NCI-H1417 treated with DMSO at 0.1 percent for 48 hours (cell line): ENCODE data around the gene FBXL4.
A peak's percentile ranks its signal among the peaks of the same experiment; 100 is the strongest.

Experiments used
- DNase-seq: peaks from one replicate; lab custom pipeline; 2025; lab: John Stamatoyannopoulos, UW

FBXL4 gene

DNA sequence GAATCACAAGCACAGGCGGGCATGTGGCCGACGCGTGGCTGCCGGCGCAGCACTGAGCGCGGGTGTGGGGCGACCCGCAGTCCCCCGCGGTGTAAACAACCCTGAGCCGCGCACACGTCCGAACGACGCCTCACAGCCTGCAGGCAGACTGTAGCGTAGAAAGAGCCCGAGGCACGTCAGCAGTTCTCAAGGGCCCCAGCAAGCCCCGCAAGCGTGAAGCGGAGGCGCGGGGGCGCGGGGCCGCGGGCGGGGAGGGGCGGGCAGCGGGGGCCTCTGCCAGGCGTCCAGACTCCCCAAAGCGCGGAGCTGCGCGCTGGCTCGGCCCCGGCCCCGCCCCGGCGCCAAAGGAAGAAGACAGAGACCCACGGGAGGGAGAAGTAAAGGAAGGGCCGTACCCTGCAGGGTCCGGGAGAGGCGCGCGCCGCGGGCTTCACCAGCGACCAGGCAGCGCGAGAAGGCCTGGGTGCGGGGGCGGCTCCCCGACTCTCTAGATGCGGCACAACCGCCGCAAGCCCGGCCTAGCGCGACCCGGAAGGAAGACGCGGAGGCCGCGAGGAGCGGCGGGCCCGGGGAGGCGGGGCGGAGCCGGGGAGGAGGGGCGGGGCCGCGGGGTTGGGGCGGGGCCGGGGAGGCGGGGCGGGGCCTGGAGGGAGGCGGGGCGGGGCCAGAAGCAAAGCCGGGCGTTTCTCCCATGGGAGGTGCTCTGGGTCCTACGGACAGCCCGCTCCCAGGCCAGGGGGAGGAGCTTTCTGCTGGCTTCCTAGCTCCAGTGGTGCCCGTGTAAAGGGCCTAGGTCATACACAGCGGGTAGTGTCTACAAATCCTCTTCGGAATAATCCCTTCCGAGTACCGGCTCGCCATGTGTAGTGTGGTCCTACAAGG lies at the start of gene FBXL4:
Gene FBXL4, minus strand, starts transcription at position 536 of the 882 bp plus-strand sequence. CDS start 20,958 bp downstream, outside the sequence.
- peak; percentile 78 for DNase-seq

- no peak for DNase-seq
Measured at GRCh38 chr6:98995116-98995515, 47.4 kb upstream of the FBXL4 start.

DNA sequence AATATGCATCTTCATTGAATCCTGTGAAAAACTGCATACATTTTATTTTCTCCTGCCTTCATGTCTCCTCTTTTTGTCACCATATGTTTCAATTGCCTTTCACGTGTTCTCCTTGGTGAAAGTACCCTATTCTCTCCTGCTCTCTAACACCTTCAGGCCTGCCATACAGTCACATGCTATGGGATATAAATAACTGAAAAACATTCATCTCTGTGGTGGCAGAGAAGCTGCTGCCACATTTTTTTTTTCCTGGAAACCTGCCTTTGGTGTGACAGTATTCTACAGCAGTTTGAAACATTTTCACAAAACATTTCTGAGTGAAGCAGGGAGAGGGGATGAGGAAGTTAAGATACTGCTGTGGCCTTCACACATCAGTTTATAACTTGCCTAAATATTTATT lies 44.8 kb upstream of the FBXL4 start:
- DNase-seq: no peak

- no peak for DNase-seq
Measured at GRCh38 chr6:98986071-98986615, 38.4 kb upstream of the FBXL4 start.

- no peak for DNase-seq
Measured at GRCh38 chr6:98985391-98985790, 37.6 kb upstream of the FBXL4 start.

DNA sequence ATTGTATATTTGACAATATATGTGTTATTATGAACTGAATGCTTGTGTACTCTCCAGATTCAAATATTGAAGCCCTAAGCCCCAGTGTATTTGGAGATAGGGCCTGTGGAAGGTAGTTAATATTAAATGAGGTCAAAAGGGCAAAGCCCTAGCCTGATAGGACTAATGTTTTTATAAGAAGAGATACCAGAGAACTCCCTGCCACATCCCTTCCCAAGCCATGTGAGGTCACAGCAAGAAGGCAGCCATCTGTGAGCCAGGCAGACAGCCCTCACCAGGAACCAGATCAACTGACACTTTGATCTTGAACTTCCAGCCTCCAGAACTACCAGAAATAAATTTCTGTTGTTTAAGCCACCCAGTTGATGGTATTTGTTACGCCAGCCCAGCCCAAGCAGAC lies 36.4 kb upstream of the FBXL4 start:
- DNase-seq: no peak

DNA sequence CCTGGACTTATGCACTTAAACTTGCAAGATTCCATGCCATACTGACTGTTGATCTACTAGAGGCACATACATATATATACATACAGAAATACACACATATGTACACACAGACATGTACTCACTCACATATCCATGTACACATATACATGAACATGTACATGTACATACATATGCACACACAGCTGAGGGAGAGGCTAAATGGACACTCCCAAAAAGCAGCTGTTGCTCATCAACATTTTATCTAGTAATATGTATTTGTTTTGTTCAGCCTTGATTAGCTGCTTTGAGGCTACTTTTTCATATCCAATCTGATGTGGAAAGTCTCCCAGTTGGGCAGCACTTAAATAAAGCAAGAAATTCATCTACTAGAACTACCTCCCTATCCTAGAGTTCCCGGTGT lies 33.7 kb upstream of the FBXL4 start:
- DNase-seq: no peak

DNA sequence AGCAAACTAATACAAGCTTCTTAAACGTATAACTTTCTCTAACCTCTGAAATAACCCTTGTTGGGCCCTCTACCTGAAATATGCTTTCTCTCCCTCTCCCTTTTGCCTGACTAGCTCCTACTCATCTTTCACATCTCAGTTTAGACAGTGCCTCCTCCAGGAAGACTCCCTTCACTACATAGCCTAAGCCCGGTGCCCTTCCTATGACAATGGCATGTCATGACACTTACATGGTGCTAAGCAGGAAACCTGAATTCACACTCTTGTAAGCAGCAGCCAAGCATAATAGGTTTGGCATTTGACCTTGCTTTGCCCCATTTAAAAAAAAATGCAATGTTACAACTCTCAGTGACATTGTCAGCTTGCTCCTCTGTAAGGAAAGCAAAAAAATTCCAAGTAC lies 33.1 kb upstream of the FBXL4 start:
- DNase-seq: no peak

DNA sequence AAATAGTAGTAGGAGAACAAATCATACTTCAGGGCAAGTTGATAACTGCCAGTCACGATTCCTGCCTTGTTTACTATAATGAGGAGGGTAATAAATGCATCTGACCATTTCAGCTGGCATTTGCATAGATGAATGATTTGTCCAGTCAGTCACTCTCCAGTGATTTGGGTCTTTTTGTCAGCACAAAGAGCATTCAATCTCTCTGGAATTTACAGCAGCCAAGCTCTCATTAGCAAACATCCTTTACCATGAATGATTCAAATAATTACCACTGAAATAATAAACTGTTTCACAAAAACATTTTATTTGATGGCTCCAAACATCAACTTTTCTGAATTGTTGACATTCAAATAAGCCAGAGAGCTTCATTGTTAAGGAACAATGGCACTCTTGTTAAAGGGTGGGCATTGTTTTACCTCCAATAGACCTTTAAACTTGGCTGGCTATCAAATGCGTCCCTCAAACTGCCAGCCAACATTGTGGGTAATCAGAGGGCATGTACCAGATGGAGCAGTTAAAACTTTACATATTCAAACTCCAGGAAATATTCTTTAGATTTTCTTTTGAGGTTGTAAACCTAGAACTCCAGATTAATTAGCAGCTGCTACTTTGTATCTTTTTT lies 30.0 kb upstream of the FBXL4 start:
- no peak for DNase-seq

- no peak for DNase-seq
Measured at GRCh38 chr6:98976674-98977385, 29.1 kb upstream of the FBXL4 start.

DNA sequence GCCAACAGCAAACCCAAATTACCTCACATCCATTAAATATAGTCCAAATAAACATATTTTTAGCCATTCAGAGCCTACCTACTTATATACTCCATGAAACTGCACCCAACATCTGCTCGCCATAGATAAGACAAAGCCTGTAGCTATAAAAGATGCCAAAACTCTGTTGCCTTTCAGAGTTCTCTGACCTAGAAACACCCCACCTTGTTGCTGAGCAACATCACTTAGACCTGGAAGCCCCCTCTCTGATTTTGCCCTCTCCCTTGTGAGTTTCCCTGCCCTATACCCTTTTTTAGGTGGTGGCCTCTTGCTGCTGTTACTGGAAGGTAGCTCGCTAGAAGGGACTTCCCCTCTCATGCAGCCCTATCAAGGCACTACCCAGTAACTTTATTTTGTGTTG lies 27.7 kb upstream of the FBXL4 start:
- DNase-seq: no peak

DNA sequence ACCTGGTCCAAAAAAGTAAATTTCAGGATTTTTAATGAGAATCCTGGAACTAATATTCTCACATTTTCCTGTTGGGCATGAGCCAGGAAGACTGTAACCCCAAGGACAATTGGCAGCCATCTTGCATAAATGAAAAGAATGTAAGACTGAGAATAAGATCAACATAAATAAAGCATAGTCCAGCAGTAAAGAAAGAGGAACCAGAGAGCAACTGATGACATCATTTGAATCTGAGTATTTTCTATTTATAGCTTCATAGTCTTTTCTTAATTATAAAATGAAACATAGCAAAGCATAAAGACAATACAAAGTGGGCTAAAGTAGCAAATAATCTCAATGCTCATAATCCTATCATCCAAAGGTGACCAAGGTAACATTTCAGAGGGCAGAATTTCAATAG lies 26.6 kb upstream of the FBXL4 start:
- no peak for DNase-seq

- no peak for DNase-seq
Measured at GRCh38 chr6:98973571-98973970, 25.8 kb upstream of the FBXL4 start.

DNA sequence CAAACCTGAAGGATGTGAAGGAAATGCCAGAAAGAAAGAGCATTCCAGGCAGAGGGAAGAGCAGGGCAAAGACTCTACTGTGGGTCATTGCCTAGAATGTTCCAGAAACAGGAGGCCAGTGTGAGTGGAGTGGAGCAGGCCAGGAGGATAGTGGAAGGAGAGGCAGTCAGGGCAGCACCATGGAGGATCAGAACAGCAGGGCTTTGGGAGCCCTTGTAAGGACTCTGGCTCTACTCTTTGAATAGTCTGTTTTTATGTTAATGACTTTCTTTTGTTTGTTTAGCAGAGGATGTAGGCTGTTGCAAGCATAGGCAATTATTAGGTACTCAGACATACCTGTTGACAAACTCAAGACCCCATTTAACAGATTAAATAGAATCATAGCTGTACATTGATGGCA lies 23.6 kb upstream of the FBXL4 start:
- no peak for DNase-seq

DNA sequence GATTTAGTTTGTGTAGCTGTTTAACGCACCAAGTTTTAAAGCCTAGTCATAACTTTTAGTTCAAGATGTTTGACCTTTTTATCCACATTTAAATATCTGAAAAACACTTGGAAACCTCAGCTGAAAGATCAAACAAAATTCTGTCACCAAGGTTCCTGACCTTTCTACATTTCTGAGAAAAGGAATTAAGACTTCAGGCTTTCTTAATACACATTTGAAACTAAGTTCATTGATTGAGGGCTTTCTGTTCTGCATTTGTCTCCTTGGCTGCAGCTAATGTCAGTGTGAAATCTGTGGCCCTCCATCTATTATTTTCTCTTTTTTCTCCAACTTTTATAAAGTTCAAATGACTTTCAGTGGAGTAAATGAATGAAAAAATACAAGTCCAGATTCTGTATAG lies 22.7 kb upstream of the FBXL4 start:
- DNase-seq: no peak

- DNase-seq: no peak
Measured at GRCh38 chr6:98967616-98968015, 19.9 kb upstream of the FBXL4 start.

GRCh38 chr6:98959631-98960030 lies 11.9 kb upstream of the FBXL4 start:
- no peak for DNase-seq

GRCh38 chr6:98958776-98959175 lies 11.0 kb upstream of the FBXL4 start:
- DNase-seq: no peak

DNA sequence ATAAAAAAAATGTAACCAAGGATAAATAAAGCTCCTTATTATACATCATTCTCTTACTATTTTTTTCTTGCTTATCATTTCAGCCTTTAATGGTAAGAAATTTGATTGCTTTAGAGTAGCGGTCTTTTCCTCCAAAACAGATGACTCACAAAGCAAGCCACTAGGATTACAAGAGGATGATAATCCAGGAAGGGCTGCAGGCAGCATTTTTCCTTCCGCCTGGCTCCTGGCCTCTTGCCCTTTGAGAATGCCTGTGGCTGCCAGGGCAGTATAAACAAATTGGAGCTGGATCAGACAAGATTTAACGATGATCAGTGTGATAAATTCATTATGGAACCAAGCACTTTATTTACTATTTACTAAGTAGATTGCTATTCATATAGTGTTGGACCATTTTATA lies 9.7 kb upstream of the FBXL4 start:
- no peak for DNase-seq

DNA sequence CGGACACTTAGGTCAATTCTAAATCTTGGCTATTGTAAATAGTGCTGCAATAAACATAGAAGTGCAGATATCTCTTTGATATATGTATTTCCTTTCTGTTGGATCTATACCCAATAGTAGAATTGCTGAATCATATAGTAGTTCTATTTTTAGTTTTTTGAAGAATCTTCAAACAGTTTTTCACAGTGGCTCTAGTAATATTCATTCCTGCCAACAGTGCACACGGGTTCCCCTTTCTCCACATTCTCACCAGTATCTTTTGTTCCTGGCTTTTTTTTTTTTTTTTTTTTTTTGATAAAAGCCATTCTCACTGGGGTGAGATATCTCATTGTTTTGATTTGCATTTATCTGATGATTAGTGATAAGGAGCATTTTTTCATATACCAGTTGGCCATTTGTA lies 1.8 kb upstream of the FBXL4 start:
- no peak for DNase-seq

- DNase-seq: no peak
Measured at GRCh38 chr6:98946879-98947410, 801 bp downstream of the FBXL4 start.

DNA sequence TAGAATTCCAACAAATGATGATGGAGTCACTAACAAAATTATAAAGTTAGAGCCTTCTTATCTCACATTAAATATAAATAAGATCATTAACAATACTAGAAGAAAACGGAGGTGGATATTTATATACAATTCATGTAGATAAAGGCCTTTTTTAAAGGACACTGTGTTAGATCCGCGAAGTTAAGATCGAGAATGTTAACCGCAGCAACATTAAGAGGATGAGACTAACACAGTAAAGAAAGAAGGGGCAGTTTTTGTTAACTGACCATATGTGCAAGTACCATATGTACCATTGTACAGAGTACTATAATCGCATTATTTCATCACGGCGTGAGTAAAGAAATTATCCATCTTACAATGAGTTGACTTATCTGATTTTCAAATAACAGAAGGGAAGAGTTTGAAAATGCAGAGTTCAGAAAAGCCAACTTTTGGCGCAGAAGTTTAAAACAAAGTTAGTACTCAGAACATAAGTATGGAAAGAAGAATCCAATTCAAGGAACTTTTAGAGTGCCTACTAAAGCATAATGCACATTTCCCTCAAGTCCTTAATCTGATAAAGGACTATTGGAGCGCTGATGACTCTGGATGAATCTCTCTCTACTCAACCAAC lies 1.4 kb downstream of the FBXL4 start:
- DNase-seq: no peak
